Heart left ventricle (tissue), 16 donors: Measurements from ENCODE around the gene PRR4. TPM values are rescaled to one million over a fixed set of nuclear protein-coding genes. Genes with fewer than 3 reads are reported as not detected.

Experiments
- ATAC-seq, 4 donors: fragments of 200-7000 bp; cut with Tn5 transposase; one replicate each; pipeline ENCODE4 v1.9.1; 2020 to 2022; ENCODE audit warnings: moderate library complexity in 4 of 4, mild to moderate bottlenecking in 3 of 4, moderate number of reproducible peaks in 1 of 4
- DNase-seq, 5 donors: peaks; one replicate each; pipeline ENCODE4 v3.0.0-alpha.2; 2020
- H3K27ac ChIP-seq, 12 donors: fragments of 200-600 bp; sonication (generic) in 4 of 12; one replicate each; pipeline versions ENCODE4 v1.5.0 to v1.8.0; 2016 to 2022; ENCODE audit warnings: mild to moderate bottlenecking in 2 of 12
- H3K27me3 ChIP-seq, 9 donors: fragments of 200-600 bp; sonication (generic) in 2 of 9; one replicate each; pipeline versions ENCODE4 v1.5.1 to v1.8.0; 2016 to 2022; ENCODE audit warnings: mild to moderate bottlenecking in 3 of 9
- H3K36me3 ChIP-seq, 9 donors: fragments of 200-600 bp; sonication (generic) in 2 of 9; one replicate each; pipeline versions ENCODE4 v1.5.0 to v1.8.0; 2018 to 2022; ENCODE audit warnings: mild to moderate bottlenecking in 2 of 9
- H3K4me1 ChIP-seq, 12 donors: fragments of 200-600 bp; sonication (generic) in 4 of 12; one replicate each; pipeline versions ENCODE4 v1.5.0 to v1.8.0; 2016 to 2022; ENCODE audit warnings: mild to moderate bottlenecking in 3 of 12
- H3K4me3 ChIP-seq, 12 donors: fragments of 200-600 bp; sonication (generic) in 4 of 12; one replicate each; pipeline versions ENCODE4 v1.5.0 to v1.8.0; 2017 to 2022; ENCODE audit warnings: mild to moderate bottlenecking in 9 of 12, moderate library complexity in 4 of 12
- H3K9me3 ChIP-seq, 12 donors: fragments of 200-600 bp; sonication (generic) in 4 of 12; one replicate each; pipeline versions ENCODE4 v1.5.0 to v1.8.0; 2016 to 2022; ENCODE audit warnings: mild to moderate bottlenecking in 1 of 12
- CTCF ChIP-seq, 12 donors: fragments of 200-600 bp; sonication (generic) in 4 of 12; IDR thresholded peaks; one replicate each; pipeline versions ENCODE4 v1.5.0 to v1.8.0; 2018 to 2022; ENCODE audit warnings: antibody characterized with exemption in 12 of 12, mild to moderate bottlenecking in 5 of 12
- POLR2A ChIP-seq, 2 donors: fragments of 450-650 bp; IDR thresholded peaks; one replicate each; pipeline ENCODE4 v1.6.1; 2017; ENCODE audit warnings: antibody characterized with exemption in 2 of 2, mild to moderate bottlenecking in 2 of 2, moderate library complexity in 2 of 2
- WGBS, 4 donors: extraction: QIAGEN DNeasy Blood & Tissue Kit in 2 of 4; methylation state at CpG; one replicate each; pipeline versions ENCODE4 v1.1.5 to v1.1.7; 2013 to 2018; 5-methylcytosine and 5-hydroxymethylcytosine counted together
- intact Hi-C, 10 donors: fragments of 100-400 bp; cut with DNase I; formaldehyde crosslinking; loops; one replicate each; pipeline versions ENCODE4 v1.11.1 to v1.14.2; 2022
- polyA plus RNA-seq, 2 donors: library from polyadenylated mRNA; stranded (reverse); fragments of 200-250 nt; gene quantifications; one replicate each; pipeline ENCODE4 v1.2.3, GENCODE V29; 2013
- total RNA-seq, 9 donors: library from RNA; depleted of rRNA in 2 of 9; stranded (reverse); fragments of >200 nt in 2 of 9; fragmentation: NEBNext Ultra II Directional in 3 of 9; extraction: Animal tissue kit (Norgen Biotek cat#: 25700) in 3 of 9; gene quantifications; one replicate each; pipeline versions ENCODE4 v1.1.0 to v1.2.4, GENCODE V29; 2016 to 2023
- donor health status: ischemic (EF 13 %, LVEDD 7.1; RV severe dilation, severe dysfunction).
- donor health status: healthy with polysubstance abuse.
- donor health status: DM: no; HTN: yes; CAD: no.
- donor health status: DM: no; HTN: no; CAD: no.
- donor health status: ischemic (EF 25% LVEDD 6.9; RV normal size, moderate dysfunction).
- donor health status: ischemic (EF 25% LVEDD 5.7; RV mildly dilated, moderate dysfunction).
- donor health status: healthy.
- donor health status: DM: yes; HTN: yes; CAD: no.
- donor health status: ischemic (EF 35%, LVEDD 5.7; RV mildly dilated, moderate dysfunction).
- donor health status: nonischemic (EF 11% LVEDD 7.7; RV severe dilation, severe dysfunction).
- donor health status: DM: yes; HTN: yes; CAD: no.
- donor health status: PGD.
- donor health status: ischemic (EF 29% LVEDD 5.4; RV normal size, mild dysfunction).
- donor health status: nonischemic (EF 23%, LVEDD 6.1; RV moderate dilation, normal function).

The PRR4 gene
- total and polyA plus RNA-seq, 11 donors, result 0.85 to 5.5 (median 2.1) TPM; not detected in 2

DNA sequence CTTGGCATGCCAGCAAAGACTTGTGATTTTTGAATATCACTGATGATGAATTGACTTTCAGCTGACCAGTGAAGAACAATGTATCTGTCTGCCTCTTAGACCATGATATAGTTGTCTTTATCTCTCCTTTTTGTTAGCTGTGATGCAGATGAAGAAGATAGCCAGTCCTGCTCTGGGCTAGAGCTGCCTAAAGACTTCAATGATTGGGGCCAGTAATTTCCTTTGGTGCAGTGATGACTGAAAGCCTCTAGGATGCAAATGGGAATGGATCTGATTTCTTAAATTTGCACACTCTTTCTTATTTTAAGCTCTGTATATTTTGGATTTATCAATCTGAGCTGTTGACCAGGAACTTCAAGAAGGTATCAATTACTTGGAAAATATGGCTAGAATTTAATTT lies 39.2 kb downstream of the PRR4 start, which contains the start of gene TAS2R9:
TSS of gene TAS2R9 (minus strand) at position 101 of the 400 bp plus-strand sequence. CDS start at position 8, 93 bp downstream.
- H3K27ac ChIP-seq, result no peak within 1 kb of the TSS
- H3K27me3 ChIP-seq, result no peaks in the 10 kb centered on the region
- H3K9me3 ChIP-seq, result peaks cover 0 to 6% (median 0%) of the 10 kb centered on the region in 12 donors
- ATAC-seq (no peak), DNase-seq (no peak)
- no peaks in the 10 kb centered on the region for H3K36me3 ChIP-seq
- TF ChIP-seq POLR2A (IDR thresholded peaks at IDR 0.05) (no peak), CTCF (IDR thresholded peaks at IDR 0.05) (no peak)
- no peaks in the 10 kb centered on the region for H3K4me1 ChIP-seq
- H3K4me3 ChIP-seq, result no peak within 1 kb of the TSS
- intact Hi-C loops, result no loop called here

DNA sequence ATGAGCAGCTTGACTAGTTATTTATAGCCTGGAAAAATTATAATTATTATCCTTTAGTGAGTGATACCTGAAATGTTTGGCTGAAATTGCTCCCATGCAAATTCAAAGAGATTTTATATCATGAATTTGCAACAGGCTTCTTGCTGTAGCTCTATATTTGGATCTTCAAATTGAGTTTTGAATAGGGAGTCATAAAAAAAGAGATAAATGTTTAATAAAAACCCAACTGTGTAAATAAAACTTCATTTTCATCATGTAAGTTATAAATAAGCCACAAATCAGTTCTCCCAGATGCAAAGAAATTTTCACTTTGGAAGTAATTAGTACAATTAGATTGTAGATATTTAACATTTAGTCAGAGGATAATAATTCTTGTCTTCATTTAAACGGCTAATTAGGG lies 42.1 kb downstream of the PRR4 start, which contains the start of gene TAS2R8:
TSS of gene TAS2R8 (minus strand) at position 101 of the 400 bp plus-strand sequence. CDS start 306 bp downstream, outside the sequence.
- no peak within 1 kb of the TSS for H3K27ac ChIP-seq
- no peak for ATAC-seq
- TF ChIP-seq CTCF (IDR thresholded peaks at IDR 0.05), result no peak
- TF ChIP-seq POLR2A (IDR thresholded peaks at IDR 0.05), result no peak
- no peak for DNase-seq
- intact Hi-C loops, result no loop called here
- 68 to 74% (median 69%) methylated on average over 1 of the region's 1 CpG for WGBS, 4 donors
- H3K4me3 ChIP-seq, result no peak within 1 kb of the TSS
- no peaks in the 10 kb centered on the region for H3K9me3 ChIP-seq
- H3K4me1 ChIP-seq, result no peaks in the 10 kb centered on the region
- no peaks in the 10 kb centered on the region for H3K36me3 ChIP-seq
- H3K27me3 ChIP-seq, result no peaks in the 10 kb centered on the region

GRCh38 chr12:10802587-10802986 lies 46.7 kb downstream of the PRR4 start, which contains the start of gene TAS2R7:
TAS2R7 (minus strand) TSS chr12:10802627; CDS start chr12:10802570, 57 bp downstream.
- no peak for DNase-seq
- H3K4me3 ChIP-seq, result no peak within 1 kb of the TSS
- no peaks in the 10 kb centered on the region for H3K4me1 ChIP-seq
- no peaks in the 10 kb centered on the region for H3K9me3 ChIP-seq
- WGBS, 4 donors, result 63 to 68% (median 66%) methylated on average over 4 of the region's 4 CpGs
- no peak for ATAC-seq
- intact Hi-C loops, result no loop called here
- TF ChIP-seq POLR2A (IDR thresholded peaks at IDR 0.05), result no peak
- no peak for TF ChIP-seq CTCF (IDR thresholded peaks at IDR 0.05)
- H3K36me3 ChIP-seq, result no peaks in the 10 kb centered on the region
- no peak within 1 kb of the TSS for H3K27ac ChIP-seq
- H3K27me3 ChIP-seq, result no peaks in the 10 kb centered on the region

GRCh38 chr12:10801741-10802140 lies 47.5 kb downstream of the PRR4 start:
- no peaks in the 10 kb centered on the region for H3K4me1 ChIP-seq

More at GRCh38 chr12:10801741-10802140, 47.5 kb downstream of the PRR4 start:
- Histone ChIP-seq H3K4me3 (no peak overlapping the region), H3K36me3 (no peaks in the 10 kb centered on the region), H3K27ac (no peak overlapping the region), H3K9me3 (no peaks in the 10 kb centered on the region), H3K27me3 (no peaks in the 10 kb centered on the region)
- intact Hi-C loops, result no loop called here
- 69 to 78% (median 71%) methylated on average over 5 of the region's 5 CpGs for WGBS, 4 donors
- TF ChIP-seq CTCF (IDR thresholded peaks at IDR 0.05), result no peak
- TF ChIP-seq POLR2A (IDR thresholded peaks at IDR 0.05), result no peak
- ATAC-seq, result no peak
- no peak for DNase-seq

Other genes starting within 250 kb of the PRR4 start
- 10 to 100 TPM in 5 of 9 donors, 1 to 10 TPM in 4; 1.8 to 18.1 (median 12.7) TPM for gene MAGOHB, start 235.9 kb downstream of the PRR4 start, total RNA-seq
- 10 to 100 TPM; 14.5 to 16.5 TPM for gene MAGOHB, start 235.9 kb downstream of the PRR4 start, polyA plus RNA-seq
- under 1 TPM in 1 of 9 donors, not detected in 8; 0.21 TPM for gene STYK1, start 175.4 kb downstream of the PRR4 start, total RNA-seq
- under 1 TPM in 1 of 2 donors, not detected in 1; 0.01 TPM for gene STYK1, start 175.4 kb downstream of the PRR4 start, polyA plus RNA-seq
- gene YBX3, start 126.2 kb downstream of the PRR4 start, total RNA-seq, result 1,000 to 10,000 TPM in 2 of 9 donors, 100 to 1,000 TPM in 7; 399 to 2,225 (median 790) TPM
- 1,000 to 10,000 TPM in 1 of 2 donors, 100 to 1,000 TPM in 1; 429 to 1,753 TPM for gene YBX3, start 126.2 kb downstream of the PRR4 start, polyA plus RNA-seq
- not detected for gene TAS2R7, start 46.8 kb downstream of the PRR4 start, total RNA-seq
- gene TAS2R7, start 46.8 kb downstream of the PRR4 start, polyA plus RNA-seq, result not detected
- under 1 TPM in 1 of 9 donors, not detected in 8; 0.50 TPM for gene TAS2R8, start 42.2 kb downstream of the PRR4 start, total RNA-seq
- gene TAS2R8, start 42.2 kb downstream of the PRR4 start, polyA plus RNA-seq, result not detected
- gene TAS2R9, start 39.3 kb downstream of the PRR4 start, total RNA-seq, result under 1 TPM in 1 of 9 donors, not detected in 8; 0.27 TPM
- gene TAS2R9, start 39.3 kb downstream of the PRR4 start, polyA plus RNA-seq, result not detected
- under 1 TPM in 3 of 9 donors, not detected in 6; 0.37 to 0.51 (median 0.41) TPM for gene TAS2R10, start 23.1 kb downstream of the PRR4 start, total RNA-seq
- gene TAS2R10, start 23.1 kb downstream of the PRR4 start, polyA plus RNA-seq, result not detected
- gene PRH1, start 34.8 kb upstream of the PRR4 start, total RNA-seq, result 10 to 100 TPM in 3 of 9 donors, 1 to 10 TPM in 6; 1.7 to 13.5 (median 8.6) TPM
- gene PRH1, start 34.8 kb upstream of the PRR4 start, polyA plus RNA-seq, result 1 to 10 TPM; 1.9 to 2.8 TPM
- gene TAS2R13, start 60.1 kb upstream of the PRR4 start, total RNA-seq, result 1 to 10 TPM in 1 of 9 donors, under 1 TPM in 8; 0.26 to 1.0 (median 0.46) TPM
- gene TAS2R13, start 60.1 kb upstream of the PRR4 start, polyA plus RNA-seq, result under 1 TPM; 0.07 to 0.30 TPM
- not detected for gene PRH2, start 79.8 kb upstream of the PRR4 start, total RNA-seq
- not detected for gene PRH2, start 79.8 kb upstream of the PRR4 start, polyA plus RNA-seq
- 1 to 10 TPM in 2 of 9 donors, under 1 TPM in 7; 0.35 to 1.2 (median 0.70) TPM for gene TAS2R14, start 89.8 kb upstream of the PRR4 start, total RNA-seq
- under 1 TPM; 0.29 to 0.95 TPM for gene TAS2R14, start 89.8 kb upstream of the PRR4 start, polyA plus RNA-seq
- under 1 TPM in 8 of 9 donors, not detected in 1; 0.27 to 0.93 (median 0.39) TPM for gene TAS2R50, start 137.4 kb upstream of the PRR4 start, total RNA-seq
- under 1 TPM; 0.10 to 0.27 TPM for gene TAS2R50, start 137.4 kb upstream of the PRR4 start, polyA plus RNA-seq
- gene TAS2R20, start 148.8 kb upstream of the PRR4 start, total RNA-seq, result 1 to 10 TPM in 2 of 9 donors, under 1 TPM in 6, not detected in 1; 0.36 to 1.1 (median 0.55) TPM
- gene TAS2R20, start 148.8 kb upstream of the PRR4 start, polyA plus RNA-seq, result under 1 TPM; 0.18 to 0.27 TPM
- gene TAS2R19, start 173.1 kb upstream of the PRR4 start, total RNA-seq, result 1 to 10 TPM in 3 of 9 donors, under 1 TPM in 5, not detected in 1; 0.44 to 2.5 (median 0.86) TPM
- under 1 TPM in 1 of 2 donors, not detected in 1; 0.17 TPM for gene TAS2R19, start 173.1 kb upstream of the PRR4 start, polyA plus RNA-seq
- gene TAS2R31, start 181.9 kb upstream of the PRR4 start, total RNA-seq, result 1 to 10 TPM in 2 of 9 donors, under 1 TPM in 4, not detected in 3; 0.48 to 1.8 (median 0.66) TPM
- gene TAS2R31, start 181.9 kb upstream of the PRR4 start, polyA plus RNA-seq, result under 1 TPM in 1 of 2 donors, not detected in 1; 0.50 TPM
- 1 to 10 TPM in 2 of 9 donors, under 1 TPM in 3, not detected in 4; 0.37 to 1.6 (median 0.79) TPM for gene TAS2R46, start 212.8 kb upstream of the PRR4 start, total RNA-seq
- gene TAS2R46, start 212.8 kb upstream of the PRR4 start, polyA plus RNA-seq, result not detected
- under 1 TPM in 2 of 9 donors, not detected in 7; 0.37 to 0.88 TPM for gene TAS2R43, start 242.8 kb upstream of the PRR4 start, total RNA-seq
- not detected for gene TAS2R43, start 242.8 kb upstream of the PRR4 start, polyA plus RNA-seq